GM13977 (cell line): ENCODE data around the gene GRAMD2B.

ENCODE experiments used
- DNase-seq: peaks from one replicate; pipeline ENCODE4 v3.0.0; 2012; ENCODE audit warnings: low spot score
- in situ Hi-C: fragments of 300-500 bp; cut with MboI; formaldehyde crosslinking; loops from one replicate; pipeline ENCODE4 v1.12.0; 2022; ENCODE audit warnings: low sequenced_read_pairs, low pct_unique_long_range_greater_than_20kb, mixed read lengths, inconsistent platforms; ENCODE audit not compliant: unreplicated experiment
- TF ChIP-seq, protein P1 (sequence below): IDR thresholded peaks from 2 replicates; pipeline ENCODE4 v1.5.1; 2012; ENCODE audit warnings: mild to moderate bottlenecking, control low read depth; ENCODE audit not compliant: insufficient read depth; ENCODE audit errors: extremely low read depth, missing control alignments

Gene GRAMD2B

DNA sequence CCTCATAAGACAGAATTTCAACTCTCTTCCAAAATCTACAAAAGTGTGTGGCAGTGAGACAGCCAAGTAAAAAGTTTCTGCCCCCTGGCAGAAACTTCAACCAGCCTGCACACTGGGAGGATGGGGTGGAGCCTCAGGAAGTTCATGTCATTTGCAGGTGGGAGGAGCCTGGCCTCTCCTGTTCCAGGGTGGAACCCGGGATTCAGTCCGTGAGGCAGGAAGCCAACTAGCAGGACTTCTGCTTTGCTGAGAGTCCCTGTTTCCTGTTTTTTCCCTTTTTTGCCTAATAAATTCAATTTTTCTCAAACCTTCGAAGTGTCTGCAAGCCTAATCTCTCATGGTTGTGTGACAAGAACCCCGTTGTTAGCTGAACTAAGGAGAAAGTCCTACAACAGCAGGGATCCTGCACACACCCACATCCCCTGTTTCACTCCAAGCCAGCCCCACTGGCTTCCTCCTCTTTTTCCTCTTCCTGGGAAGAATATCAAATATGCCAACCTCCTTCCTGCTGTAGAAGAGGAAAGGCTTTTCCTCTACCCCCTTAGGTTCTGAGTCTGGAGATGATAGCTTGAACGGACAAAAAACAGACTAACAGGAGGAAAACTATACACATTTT, 102.5 kb downstream of the GRAMD2B start:
- TF ChIP-seq, protein P1, sequence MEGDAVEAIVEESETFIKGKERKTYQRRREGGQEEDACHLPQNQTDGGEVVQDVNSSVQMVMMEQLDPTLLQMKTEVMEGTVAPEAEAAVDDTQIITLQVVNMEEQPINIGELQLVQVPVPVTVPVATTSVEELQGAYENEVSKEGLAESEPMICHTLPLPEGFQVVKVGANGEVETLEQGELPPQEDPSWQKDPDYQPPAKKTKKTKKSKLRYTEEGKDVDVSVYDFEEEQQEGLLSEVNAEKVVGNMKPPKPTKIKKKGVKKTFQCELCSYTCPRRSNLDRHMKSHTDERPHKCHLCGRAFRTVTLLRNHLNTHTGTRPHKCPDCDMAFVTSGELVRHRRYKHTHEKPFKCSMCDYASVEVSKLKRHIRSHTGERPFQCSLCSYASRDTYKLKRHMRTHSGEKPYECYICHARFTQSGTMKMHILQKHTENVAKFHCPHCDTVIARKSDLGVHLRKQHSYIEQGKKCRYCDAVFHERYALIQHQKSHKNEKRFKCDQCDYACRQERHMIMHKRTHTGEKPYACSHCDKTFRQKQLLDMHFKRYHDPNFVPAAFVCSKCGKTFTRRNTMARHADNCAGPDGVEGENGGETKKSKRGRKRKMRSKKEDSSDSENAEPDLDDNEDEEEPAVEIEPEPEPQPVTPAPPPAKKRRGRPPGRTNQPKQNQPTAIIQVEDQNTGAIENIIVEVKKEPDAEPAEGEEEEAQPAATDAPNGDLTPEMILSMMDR = no peak
- in situ Hi-C loops = no loop called here
- no peak for DNase-seq

DNA sequence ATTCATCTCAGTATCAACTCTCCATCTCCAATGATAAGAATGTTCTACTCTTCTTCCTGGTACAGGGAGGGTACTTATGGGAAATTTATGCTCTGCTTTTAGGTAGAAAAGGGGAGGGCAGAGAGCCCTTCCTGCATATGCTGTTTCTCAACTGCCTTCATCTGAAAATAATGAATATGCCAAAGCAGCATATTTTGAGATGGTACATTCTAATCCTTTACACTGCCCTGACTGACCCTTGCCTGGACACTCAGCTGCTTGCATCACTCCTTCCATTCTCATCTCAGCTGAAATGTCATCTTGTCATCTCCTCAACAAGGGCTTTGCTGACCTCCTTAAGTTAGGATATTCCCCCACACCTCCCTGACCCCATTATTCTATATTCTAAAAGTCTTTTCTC, 103.3 kb downstream of the GRAMD2B start:
- in situ Hi-C loops = no loop called here
- DNase-seq = no peak
- TF ChIP-seq, protein P1 = no peak

DNA sequence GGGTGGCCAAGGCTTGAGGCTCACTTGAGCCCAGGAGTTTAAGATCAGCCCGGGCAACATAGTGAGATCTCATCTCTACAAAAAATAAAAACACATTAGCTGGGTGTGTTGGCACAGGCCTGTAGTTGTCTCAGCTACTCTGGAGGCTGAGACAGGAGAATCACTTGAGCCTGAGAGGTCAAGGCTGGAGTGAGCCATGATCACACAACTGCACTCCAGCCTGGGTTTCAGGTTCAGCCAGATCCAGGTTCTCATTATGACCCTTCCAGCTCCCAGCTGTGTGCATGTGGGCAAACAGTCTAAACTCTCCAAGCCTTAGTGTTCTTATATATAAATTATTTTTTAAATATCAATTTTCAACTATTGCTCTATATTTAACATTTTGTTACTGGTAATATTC, 103.9 kb downstream of the GRAMD2B start:
- DNase-seq = no peak
- in situ Hi-C loops = no loop called here
- TF ChIP-seq, protein P1 = no peak

DNA sequence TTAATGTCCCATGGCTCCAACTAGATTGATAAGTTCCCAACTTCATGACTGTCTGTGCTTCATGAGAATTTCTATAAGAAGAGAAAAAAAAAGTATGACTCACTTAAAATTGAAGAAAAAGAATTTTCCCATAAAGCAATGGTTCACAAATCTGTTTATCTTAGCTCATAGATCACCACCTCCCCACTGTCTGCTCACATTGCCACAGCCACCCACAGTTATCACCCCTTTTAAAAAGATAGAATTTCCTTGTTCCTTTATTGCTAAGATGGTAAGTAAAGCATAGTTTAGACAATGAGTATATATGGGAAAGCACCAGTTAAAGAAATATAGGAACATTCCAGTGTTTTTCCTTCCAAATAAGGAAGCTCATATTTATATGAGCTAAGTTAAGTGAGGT, 104.7 kb downstream of the GRAMD2B start:
- DNase-seq = no peak
- in situ Hi-C loops = no loop called here
- TF ChIP-seq, protein P1 = no peak

DNA sequence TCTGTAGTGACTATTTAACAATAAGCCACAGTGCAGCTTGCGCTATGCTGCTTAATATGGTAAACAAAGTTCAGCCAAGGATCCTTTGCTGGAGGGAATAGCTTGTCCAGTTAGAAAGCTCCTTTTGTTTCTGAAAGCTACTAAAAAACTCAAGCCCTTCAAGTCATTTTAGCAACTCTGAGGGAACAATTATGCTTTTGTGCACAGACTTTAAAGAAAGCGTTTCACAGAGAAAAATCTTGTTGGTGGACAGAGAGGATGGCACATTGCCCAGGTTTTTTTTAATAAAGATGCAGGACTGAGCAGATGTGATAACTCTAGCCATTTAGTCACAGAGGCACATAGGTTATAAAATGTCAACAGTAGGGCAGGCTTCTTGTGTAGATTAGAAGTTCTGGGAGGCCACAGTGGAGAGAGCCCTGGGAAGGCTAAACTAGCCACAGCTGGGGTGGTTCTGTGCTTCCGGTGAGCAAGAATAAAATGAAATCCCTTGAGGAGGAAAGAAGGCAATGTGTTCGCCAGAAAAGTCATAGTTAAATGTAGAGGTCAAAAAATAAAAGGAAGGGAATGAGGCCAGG, 108.4 kb downstream of the GRAMD2B start:
- TF ChIP-seq, protein P1 = no peak
- in situ Hi-C loops = no loop called here
- DNase-seq = no peak

- in situ Hi-C loops = no loop called here
- TF ChIP-seq, protein P1 = no peak
- no peak for DNase-seq
These were observed 111.3 kb downstream of the GRAMD2B start for GRCh38 chr5:126534553-126534952.
